Forelimb muscle (tissue), 1 donor: ENCODE results near the gene RHBDL1. TPM values are rescaled to one million over a fixed set of nuclear protein-coding genes. Genes with fewer than 3 reads are reported as not detected.

Experiments used
- DNase-seq: peaks from one replicate; pipeline ENCODE4 v3.0.0-alpha.2; 2013; ENCODE audit warnings: low read depth
- polyA plus RNA-seq: library from polyadenylated mRNA; unstranded; fragments of 120-200 nt; gene quantifications from one replicate; pipeline ENCODE4 v1.2.1, GENCODE V29; 2013; ENCODE audit not compliant: insufficient read length

The RHBDL1 gene
- polyA plus RNA-seq, 1 donor = 1.8 TPM

DNA sequence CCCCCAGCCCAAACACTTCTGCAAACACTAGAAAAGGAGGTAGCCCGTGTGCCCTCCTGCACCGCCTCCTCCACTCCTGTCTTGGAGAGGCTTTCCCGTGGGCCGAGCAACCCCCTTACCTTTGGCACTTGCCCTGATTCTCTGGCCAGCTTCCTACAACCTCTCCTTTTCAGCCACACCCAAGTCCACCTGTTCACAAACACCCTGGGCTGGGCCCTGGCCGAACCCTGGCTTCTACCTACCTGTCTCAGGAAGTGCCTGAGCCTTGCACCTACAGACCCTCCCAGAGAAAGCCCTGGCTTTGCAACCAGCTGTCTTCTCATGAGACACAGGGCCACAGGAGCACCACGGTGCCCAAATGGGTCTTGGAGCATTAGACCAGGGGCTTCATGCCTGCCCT is 43.5 kb downstream of the RHBDL1 start:
- no peak for DNase-seq

GRCh38 chr16:719815-720446 is 44.5 kb downstream of the RHBDL1 start:
- DNase-seq = no peak

- no peak for DNase-seq
Measured at GRCh38 chr16:720447-720989, 45.0 kb downstream of the RHBDL1 start.

GRCh38 chr16:720990-721764 is 45.7 kb downstream of the RHBDL1 start, which contains the start of gene ANTKMT:
Gene ANTKMT, plus strand, starts transcription at chr16:721146. Its CDS starts 129 bp downstream, at chr16:721275.
- DNase-seq = no peak

GRCh38 chr16:721765-722540 is 46.5 kb downstream of the RHBDL1 start:
- no peak for DNase-seq

- no peak for DNase-seq
Measured at GRCh38 chr16:722835-723633, 47.6 kb downstream of the RHBDL1 start.

DNA sequence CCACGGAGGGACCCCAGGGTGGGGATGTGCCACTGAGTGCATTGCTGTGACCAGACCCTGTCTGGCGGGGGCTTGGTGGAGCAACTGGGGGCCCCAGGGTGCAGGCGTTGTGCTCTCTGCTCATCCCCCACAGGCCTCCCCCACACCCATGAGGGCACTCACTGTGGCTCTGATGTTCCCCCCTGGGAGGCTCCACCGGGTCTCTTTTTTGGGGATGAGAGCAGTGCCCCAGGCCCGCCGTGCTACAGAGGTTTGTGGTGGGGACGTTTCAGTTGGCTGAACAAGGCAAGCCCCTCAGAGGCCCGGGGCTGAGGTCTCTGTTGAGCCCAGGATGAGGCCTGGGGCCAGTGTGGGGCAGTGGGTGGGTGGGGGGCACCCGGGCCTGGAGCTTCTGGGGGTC is 48.2 kb downstream of the RHBDL1 start:
- no peak for DNase-seq

GRCh38 chr16:724188-725040 is 48.9 kb downstream of the RHBDL1 start:
- DNase-seq = no peak

DNA sequence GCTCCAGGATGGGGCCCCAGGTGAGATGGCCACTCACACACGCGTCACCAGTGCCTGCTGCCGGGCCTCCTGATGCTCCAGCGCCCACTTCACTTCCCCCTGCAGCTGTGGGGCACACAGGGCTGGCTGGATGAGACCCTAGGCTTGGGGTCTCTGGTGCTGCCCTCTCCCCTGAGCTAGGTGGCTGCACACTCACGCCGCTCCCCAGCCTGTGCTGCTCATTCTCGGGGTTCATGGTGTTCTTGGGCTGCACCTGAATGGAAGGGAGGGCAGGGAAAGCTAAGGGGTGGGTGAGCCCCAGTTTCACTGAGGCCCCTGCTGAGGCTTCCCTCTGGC is 49.5 kb downstream of the RHBDL1 start:
- no peak for DNase-seq

GRCh38 chr16:725463-726187 is 50.2 kb downstream of the RHBDL1 start:
- DNase-seq = no peak

- DNase-seq = no peak
Measured at GRCh38 chr16:726188-726437, 50.6 kb downstream of the RHBDL1 start.

- no peak for DNase-seq
Measured at GRCh38 chr16:726438-727290, 51.2 kb downstream of the RHBDL1 start, which contains the start of the genes CCDC78 and HAGHL. Gene CCDC78, minus strand, starts transcription at chr16:726443. Its CDS starts 76 bp downstream, at chr16:726367. Gene HAGHL, plus strand, starts transcription at chr16:727106. Its CDS starts 404 bp downstream, at chr16:727510.

DNA sequence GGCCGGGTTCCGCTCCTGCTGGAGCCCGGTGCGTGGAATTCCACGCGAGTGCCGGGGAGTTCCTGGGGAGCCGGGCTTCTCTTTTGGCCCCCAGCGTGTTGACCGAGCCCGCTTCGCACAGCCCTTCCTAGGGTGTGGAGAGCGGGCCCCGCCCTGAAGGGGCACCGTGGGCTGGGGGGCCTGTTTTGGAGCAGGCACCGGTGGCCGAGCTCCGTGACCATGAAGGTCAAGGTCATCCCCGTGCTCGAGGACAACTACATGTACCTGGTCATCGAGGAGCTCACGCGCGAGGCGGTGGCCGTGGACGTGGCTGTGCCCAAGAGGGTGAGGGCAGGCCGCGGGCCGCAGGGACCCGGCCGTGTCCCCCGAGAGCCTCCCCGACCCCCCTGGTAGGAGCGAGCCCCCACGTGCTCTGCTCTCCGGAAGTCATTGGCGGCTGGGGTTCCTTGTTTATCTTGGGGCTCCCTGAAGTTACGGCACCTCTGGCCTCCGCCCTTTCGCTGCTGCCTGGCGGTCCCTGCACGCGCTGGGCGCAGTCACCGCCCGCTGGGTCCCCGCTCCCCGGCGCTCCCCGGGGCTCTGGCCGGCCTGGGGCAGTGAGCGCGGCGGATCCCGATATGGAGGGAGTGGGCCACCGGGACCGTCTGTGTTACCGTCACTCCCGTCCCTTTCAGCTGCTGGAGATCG is 52.0 kb downstream of the RHBDL1 start:
- no peak for DNase-seq

Other genes with a start within 250 kb of the RHBDL1 start
- gene CAPN15, start 148.0 kb upstream of the RHBDL1 start, polyA plus RNA-seq = 24.6 TPM
- gene PRR35, start 115.3 kb upstream of the RHBDL1 start, polyA plus RNA-seq = 0.14 TPM
- 0.99 TPM for gene NHLRC4, start 108.7 kb upstream of the RHBDL1 start, polyA plus RNA-seq
- gene PIGQ, start 105.7 kb upstream of the RHBDL1 start, polyA plus RNA-seq = 16.1 TPM
- gene RAB40C, start 85.6 kb upstream of the RHBDL1 start, polyA plus RNA-seq = 12.6 TPM
- 0.76 TPM for gene WFIKKN1, start 44.7 kb upstream of the RHBDL1 start, polyA plus RNA-seq
- gene METTL26, start 39.4 kb upstream of the RHBDL1 start, polyA plus RNA-seq = 36.6 TPM
- 14.5 TPM for gene MCRIP2, start 33.8 kb upstream of the RHBDL1 start, polyA plus RNA-seq
- 17.9 TPM for gene WDR90, start 26.3 kb upstream of the RHBDL1 start, polyA plus RNA-seq
- 58.3 TPM for gene RHOT2, start 7.5 kb upstream of the RHBDL1 start, polyA plus RNA-seq
- gene STUB1, start 4.7 kb downstream of the RHBDL1 start, polyA plus RNA-seq = 88.0 TPM
- 35.1 TPM for gene JMJD8, start 8.7 kb downstream of the RHBDL1 start, polyA plus RNA-seq
- 7.1 TPM for gene WDR24, start 14.7 kb downstream of the RHBDL1 start, polyA plus RNA-seq
- gene FBXL16, start 30.1 kb downstream of the RHBDL1 start, polyA plus RNA-seq = 0.34 TPM
- gene METRN, start 39.4 kb downstream of the RHBDL1 start, polyA plus RNA-seq = 26.1 TPM
- 15.4 TPM for gene ANTKMT, start 45.5 kb downstream of the RHBDL1 start, polyA plus RNA-seq
- gene CCDC78, start 50.8 kb downstream of the RHBDL1 start, polyA plus RNA-seq = 1.5 TPM
- gene HAGHL, start 51.4 kb downstream of the RHBDL1 start, polyA plus RNA-seq = 3.2 TPM
- gene CIAO3, start 65.3 kb downstream of the RHBDL1 start, polyA plus RNA-seq = 18.0 TPM
- 0.34 TPM for gene MSLN, start 85.1 kb downstream of the RHBDL1 start, polyA plus RNA-seq
- 10.3 TPM for gene RPUSD1, start 112.7 kb downstream of the RHBDL1 start, polyA plus RNA-seq
- 15.4 TPM for gene CHTF18, start 112.9 kb downstream of the RHBDL1 start, polyA plus RNA-seq
- gene GNG13, start 125.1 kb downstream of the RHBDL1 start, polyA plus RNA-seq = not detected